GM21825 (cell line): ENCODE results near the gene PAQR5.

Source experiments
- ATAC-seq: cut with Tn5 transposase; IDR thresholded peaks from one replicate; pipeline ENCODE4 v1.9.1; 2021; ENCODE audit warnings: mild to moderate bottlenecking, moderate library complexity; ENCODE audit not compliant: unreplicated experiment

The PAQR5 gene

DNA sequence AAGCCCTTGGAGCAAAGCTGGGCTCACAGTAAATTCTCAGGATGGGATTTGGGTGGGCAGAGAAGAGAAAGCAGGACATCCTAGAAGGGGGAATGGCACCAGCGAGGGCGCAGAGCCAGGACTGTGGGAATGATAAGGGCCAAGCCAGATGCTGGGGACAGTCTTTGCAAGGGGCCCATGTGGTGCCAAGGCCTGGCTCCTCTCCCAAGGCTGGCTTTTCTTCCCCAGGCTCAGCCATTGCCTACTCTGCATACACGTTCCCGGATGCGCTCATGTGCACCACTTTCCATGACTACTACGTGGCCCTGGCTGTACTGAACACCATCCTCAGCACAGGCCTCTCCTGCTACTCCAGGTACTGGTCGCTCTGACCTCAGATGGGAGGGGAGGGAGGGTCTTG lies 90.7 kb downstream of the PAQR5 start:
- no peak for ATAC-seq

DNA sequence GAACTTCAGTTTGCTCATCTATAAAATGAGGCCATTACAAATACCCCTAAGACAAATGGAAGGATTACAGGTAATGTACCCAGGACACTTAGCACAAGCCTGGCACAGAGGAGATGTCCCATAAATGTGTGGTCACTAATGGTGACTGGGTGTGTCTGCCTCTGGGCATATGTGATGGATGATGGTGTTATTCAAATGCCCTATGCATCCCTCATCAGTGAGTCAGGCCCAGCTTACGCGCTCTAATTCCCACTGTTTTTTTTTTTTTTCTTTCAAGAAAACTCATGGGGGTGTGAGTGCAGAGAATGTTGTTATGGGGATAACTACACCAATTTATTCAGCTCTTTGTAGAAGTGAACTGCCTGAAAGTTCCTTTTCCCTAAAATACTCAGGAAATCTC lies 91.9 kb downstream of the PAQR5 start:
- ATAC-seq, result no peak

DNA sequence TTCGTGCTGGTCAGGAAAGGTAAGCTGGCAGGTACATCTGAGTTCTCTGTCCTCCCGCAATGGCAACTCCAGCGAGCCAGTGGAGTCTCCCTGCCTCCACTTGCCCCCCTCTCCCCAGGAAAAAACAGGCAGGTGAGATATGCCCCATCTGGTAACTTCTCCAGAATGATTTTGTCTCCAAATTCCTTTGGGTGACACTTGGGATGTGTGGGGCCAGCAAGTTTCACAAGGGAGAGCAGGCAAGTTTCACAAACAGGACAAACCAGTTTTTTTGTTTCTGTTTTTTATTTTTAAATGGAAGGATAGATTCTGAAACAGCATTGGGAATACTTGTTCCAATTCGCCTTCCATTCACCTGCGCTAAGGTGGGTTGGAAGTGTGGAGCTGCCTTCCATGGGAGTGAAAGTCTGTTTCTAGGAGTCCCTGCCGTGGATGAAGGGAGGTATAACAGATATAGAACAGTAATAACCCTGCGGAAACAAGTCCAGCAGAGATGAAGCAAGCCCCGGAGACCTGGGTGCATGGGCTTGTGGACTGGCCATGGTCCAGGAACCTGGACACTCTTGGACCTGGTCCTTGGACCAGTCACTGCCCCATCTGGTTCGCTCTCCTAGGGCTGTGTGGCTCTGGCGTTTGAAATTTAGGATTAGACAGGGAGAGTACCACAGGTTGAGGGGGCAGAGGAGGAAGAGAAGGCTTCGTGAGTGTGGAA lies 92.5 kb downstream of the PAQR5 start:
- no peak for ATAC-seq

DNA sequence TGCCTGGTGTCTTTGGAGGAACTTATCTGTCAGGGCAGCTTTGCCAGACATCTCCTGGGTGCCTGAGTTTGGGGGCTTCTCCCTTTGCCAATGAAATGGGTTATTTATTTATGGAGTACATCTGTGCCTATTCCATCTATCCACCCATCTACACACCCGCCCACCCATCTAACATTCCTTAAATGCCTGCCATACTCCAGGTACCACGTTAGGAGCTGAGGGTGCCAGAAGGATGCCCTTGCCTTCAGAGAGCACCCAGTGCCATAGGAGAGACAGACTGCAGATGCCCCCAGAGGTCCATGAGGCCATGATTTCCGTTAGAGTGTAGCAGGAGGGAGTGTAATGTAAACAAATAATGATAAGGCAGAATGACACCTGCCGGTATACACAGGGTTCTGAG lies 93.6 kb downstream of the PAQR5 start:
- ATAC-seq, result no peak

DNA sequence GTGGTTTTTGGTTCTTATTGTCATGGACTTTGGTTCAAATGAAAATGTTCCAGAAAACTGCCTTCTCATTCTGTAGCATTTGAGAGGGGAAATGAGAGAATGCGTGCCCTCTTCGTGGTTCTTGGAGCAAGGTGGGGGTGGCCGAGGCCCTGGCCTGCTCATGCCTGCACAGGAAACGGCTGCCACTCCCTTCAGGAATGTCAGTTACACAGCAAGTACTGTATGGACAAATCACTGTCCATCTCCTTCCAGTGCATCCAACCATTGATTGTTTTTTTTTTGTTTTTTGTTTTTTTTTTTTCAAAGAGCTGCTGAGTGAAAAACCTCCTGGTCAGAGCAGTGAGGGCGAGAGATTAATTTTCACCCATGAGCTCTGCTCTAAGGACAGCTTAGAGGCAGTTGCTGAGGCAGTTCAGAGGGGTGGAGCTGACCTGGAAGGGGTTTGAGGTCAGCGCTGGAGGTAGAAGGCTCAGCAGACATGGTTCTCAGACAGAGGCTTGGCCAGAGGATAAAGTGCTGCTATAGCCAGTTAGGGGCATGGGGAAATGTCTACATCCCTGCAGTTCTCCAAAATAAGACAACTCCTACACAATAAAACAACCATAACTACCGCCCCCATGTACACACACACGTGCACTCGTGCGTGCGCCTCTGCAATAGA lies 95.2 kb downstream of the PAQR5 start:
- no peak for ATAC-seq

DNA sequence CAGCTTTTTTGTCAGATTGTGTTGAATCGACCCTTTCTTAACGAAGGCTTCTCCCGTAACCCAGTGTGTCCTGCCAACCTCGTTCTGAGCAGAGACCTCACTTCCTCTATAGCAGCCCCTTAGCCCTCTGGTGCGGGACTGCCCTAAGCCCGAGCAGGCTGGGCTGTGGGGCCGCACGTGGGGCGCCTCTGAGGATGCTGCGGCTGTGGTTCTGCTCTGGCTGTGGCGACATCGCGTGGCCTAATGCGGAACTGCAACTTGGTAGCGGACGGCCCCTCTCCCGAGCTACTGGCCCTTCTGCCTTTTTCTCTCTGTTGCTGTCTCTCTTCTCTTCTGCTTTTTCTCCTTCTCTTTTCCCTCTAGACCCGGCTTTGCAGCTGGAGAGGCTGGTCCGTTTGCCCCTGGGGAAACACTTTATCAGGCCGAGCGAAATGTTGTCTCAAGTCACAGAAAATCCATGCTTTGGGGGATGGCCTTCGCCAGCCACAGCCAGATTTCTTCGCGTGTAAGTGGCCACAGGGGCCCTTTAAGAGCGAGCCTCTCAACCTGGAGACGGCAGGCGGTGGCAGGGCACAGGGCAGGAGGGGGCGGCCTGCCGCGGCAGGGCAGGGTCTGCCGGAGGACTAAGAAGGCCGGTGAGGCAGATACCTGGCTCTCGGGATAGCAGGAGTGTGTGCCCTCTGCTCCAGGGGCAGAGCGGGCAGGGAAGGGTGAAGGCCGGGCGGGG lies 96.0 kb downstream of the PAQR5 start:
- ATAC-seq, result peak; percentile 61

DNA sequence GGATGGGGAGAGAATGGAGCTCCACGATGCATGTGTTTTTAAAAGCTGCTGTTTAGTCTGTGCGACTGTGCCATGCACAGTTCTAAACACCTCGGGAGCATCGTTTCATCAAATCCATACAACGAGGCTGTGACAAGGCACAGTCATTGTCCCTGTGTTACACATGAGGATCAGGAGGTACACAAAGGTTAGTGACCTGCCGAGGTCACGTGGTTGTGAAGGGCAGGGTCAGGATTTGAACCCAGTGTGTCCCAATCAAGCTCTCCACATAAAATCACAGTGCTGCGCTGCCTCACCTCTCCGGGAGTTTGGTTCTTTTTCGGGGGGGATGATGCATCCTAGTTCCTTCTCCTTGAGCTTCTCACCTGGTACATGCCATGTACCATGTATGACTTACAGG lies 96.7 kb downstream of the PAQR5 start:
- no peak for ATAC-seq

DNA sequence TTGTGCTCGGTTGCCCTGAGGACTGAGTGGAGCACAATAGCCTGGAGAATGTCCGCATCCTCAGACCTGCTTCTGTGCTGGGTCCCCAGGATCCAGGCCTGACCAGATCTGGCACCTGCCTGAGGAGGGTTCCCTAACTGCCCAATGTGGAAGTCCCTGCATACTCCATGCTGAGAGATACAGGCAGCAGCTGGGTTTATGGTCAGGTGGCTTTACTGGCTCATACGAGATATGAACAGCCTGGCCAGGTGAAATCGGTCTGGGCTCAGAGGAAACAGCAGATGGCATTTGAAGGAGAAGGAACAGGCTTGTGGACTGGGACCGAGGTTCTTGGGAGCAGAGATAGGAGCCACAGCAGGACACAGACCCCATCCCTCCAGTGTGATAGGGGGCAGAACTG lies 97.3 kb downstream of the PAQR5 start:
- no peak for ATAC-seq

DNA sequence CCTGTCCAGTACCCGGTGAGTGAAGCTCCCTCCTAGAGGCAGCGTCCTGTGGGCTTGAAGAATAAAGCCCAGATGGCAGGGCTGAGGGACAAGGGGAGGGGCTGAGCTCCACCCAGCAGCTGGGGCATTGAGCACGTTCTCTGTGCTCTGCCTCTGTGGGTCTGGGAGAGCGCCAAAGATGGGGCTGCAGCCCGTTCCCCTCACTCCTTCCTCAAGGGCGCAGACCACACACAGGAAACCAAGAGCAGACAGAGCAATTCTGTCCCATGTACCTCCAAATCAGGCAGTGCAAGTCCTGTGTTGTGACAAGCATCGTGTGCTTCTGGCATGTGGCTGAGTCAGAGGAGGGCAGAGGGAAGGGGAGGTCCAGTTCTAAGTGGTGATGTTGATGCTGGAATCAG lies 99.8 kb downstream of the PAQR5 start:
- no peak for ATAC-seq

DNA sequence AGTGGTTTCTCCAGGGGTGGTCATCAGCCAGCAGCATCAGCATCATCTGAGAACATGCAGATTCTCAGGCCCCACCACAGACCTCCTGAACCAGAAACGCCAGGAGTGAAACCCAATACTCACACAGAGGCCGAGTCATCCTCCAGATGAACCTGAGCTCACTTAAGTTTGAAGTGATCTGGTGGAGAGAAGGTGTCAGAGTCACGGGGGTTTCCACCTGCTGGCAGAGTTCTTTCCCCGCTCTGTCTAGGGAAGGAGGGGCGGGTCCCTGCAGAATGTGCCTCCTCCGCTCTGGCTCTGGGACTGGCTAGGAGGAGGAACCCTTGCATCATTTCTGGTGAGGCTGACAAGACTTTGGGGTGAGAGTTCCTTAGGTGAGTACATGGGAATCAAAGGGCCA lies 102.1 kb downstream of the PAQR5 start:
- no peak for ATAC-seq

DNA sequence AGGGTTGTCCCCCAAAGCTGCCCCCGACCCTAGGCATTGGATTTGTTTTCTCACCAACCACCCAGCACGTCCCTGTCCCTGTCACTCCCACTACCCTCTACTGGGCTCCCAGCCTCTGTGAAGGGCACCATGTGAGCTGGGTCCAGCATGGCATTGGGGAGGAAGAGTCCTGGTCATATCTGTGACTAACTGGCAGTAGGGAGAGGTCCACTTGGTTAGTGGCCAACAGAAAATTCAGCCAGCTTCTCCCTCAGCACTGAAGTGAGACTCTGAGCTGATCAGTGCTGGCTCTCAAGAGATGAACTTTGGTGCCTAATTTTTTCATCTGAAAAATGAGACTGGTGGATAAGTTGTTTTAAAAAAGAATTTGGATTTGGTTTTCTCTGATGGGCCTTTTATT lies 104.1 kb downstream of the PAQR5 start:
- no peak for ATAC-seq

DNA sequence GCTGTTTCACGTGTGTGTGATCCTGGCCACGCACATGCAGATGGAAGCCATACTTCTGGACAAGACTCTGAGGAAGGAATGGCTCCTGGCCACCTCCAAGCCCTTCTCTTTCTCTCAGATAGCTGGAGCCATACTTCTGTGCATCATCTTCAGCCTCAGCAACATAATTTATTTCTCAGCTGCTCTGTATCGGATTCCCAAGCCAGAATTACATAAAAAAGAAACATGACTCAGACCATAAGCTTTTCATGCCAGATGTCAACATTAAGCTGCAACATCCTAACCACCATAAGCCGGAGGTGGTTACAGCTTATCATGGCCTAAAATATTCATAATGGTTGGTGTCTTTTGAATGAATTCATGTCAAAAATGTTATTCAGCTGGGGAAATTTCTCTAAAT lies 104.9 kb downstream of the PAQR5 start:
- ATAC-seq, result no peak

DNA sequence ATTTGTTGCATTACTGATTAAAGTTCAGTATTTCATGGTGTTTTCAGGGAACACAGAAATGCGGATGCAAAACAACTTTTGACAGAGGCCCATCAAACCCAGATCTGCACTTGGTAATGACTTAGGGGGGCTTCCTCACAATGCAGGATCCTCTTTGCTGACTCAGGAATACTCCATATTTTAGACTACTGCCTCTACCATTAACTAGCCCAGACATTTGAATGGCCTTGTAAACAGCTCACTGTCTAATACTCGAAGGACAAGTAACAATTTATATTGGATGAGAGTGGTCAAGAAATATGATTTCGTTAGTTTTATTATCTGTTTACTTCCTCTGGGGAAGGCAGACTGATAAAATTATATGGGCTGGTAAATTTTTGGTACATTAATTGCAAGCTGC lies 106.4 kb downstream of the PAQR5 start:
- no peak for ATAC-seq

DNA sequence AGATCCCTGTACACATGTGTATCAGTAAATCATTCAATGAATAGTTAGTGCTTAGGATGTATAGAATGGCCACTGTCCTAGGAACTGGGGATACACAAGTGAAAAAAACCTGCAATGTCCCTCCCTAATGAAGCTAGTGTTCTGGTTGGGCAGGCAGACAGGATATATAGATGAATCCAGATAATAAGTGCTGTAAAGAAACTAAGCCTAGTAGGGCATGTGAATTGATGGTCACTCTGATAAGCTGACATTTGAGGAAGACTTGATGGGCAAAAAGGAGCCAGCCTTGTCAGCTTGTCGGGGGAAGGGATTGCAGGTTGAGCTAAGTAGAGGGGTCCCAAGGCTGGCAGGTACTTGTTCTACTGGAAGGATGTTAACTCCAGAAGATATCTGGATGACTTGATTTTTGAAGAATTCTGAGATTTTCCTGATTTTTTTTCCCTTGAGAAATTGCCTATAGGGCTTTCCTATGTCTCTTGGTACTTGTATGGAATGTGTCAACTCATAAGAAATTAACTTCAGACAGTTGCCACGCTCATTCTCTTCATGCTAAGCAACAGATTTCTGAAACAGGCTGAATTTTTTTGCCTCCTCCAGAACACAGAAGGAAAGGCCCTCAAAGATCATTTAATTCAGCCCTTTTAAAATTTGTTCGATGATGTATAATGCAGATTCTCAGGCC lies 109.1 kb downstream of the PAQR5 start:
- ATAC-seq, result no peak

DNA sequence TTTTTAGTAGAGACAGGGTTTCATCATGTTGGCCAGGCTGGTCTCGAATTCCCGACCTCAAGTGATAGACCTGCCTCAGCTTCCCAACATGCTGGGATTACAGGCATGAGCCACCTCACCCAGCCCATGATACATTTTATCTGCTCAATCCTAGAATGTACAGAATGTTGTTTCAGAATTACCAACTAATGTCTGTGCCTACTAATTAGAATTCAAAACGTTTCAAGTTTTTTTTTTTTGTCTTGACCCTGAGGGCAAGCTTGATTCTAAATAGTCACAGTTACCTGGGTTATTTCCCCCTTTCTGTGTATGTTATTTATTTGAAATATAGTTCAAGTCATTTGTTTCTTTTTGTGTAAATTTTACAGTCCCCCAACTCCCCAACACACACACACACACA lies 110.1 kb downstream of the PAQR5 start:
- no peak for ATAC-seq

DNA sequence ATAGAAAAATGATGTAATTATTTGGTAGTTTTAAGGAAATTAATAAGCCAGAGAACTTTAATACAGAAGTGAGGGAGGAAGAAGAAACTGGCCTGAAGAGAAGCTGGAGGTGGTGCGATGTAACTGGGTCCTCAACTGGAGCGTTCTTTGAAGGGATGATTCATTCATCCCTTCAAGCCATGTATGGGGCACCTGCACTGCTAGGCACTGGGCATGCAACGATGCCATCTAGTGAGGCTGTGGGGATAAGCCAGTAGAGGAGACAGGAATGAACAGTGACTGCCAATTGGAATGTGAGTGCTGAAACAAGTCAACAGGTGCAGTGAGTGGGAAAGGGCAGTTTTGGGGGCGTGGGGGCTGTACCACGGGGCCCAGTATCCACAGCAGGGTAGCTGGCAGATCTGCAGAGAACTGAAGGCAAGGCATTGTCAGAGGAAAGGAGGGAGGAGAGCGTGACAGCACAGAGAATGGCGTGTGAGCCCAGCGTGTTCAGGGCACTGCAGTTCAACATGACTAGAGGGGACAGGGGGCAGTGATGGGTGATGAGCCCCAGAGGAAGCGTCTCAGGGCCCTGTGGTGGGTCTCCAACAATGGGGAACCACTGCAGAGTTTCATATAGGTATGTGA lies 111.6 kb downstream of the PAQR5 start:
- no peak for ATAC-seq

DNA sequence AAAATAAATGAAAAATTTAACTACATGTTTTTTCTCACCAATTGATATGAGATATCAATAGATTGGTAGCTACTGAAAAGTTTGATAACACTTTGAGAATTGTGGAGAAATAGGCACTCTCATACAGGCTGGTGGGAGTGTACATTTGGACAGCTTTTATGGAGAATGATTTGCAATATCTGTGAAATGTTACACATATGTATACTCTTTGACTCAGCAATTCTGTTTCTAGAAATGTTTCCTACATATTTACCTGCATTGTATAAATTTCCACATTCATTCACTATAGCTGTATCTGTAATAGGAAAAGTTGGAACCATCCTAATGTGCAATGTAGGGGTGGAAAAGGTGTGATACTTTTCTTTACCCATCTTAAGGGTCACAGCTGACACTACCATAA lies 113.6 kb downstream of the PAQR5 start:
- ATAC-seq, result no peak

DNA sequence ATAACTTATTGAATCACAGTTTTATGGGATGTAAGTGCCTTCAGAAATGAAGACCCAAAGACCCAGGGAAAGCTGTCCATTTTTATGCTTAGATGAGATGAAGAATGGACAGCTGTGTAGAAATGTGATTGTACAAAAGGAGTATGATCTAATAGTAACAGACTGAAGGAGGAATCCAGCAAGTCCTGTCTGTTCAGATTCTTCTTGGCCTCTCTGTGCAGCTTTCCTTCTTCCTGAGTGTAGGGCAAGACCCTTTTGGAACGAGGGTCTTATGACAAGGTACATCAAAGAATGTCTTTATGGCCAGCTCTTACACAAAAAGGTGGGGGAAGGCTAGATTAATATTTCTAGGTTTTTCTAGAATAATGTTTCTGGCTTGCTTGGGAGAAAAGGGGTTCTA lies 114.0 kb downstream of the PAQR5 start:
- ATAC-seq, result no peak

DNA sequence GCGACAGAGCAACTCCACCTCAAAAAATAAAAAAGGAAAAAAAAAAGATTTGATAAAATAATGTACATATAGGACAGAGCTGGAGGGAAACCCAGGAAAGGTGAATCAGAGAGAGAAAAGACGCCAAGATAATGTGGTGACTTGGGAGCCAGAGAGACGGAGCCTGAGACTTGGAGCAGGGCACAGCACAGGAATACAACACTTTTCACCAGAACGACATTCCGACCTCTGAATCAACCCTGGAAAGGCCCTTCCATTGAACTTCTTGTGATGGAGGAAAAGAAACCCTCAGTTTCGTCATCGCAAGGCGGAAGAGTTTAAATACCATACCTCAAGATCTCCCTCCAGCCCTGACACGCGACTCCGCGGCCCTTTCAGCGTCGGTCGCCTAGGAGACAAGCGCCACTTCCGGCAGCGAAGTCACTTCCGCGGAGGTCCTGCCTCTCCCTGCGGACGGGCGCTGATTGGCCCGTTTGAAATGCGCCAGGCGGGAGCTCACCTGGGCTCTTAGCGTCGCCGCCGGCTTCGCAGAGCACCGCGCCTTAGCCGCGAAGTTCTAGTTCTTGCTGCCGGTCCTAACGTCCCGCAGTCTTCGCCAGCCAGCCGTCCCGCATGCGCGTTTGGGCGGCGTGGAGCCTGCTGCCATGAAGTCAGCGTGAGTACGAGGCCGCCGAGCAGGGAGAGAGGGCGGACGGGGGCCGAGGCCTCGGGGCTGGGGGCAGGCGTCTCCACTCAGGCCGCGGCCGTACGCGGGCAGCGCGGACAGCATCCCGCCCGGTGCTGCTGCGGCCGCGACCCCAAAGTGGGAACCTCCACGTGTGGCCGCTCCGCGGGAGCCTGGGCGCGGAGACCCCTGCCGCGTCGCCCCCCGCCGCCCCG lies 115.3 kb downstream of the PAQR5 start, which contains the start of gene KIF23:
Gene KIF23, plus strand, starts transcription at position 528 of the 879 bp plus-strand sequence. Its CDS starts 117 bp downstream, at position 645.
- peak; percentile 86 for ATAC-seq

DNA sequence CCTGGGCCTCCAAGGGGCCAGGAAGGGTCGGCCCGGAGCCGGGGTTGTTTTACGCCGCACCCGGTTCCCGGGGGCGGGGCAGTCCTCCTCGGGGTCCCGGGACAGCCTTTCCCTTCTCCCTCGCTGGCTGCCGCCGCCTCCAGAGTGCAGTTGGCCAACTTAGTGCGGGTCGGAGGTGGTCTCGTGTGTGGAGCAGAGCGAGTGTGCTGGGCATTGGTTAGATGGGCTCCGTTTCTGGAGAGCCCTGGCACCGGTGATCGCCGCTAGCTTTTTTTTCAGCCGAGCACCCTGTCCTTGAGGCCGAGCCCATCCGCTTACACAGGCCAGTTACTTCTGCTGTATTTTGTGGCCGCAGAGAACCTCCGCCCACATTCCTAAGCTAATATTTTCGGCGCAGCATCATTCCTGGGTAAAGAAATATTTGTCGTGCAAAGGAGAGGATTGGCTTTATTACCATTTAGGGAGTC lies 116.0 kb downstream of the PAQR5 start:
- peak; percentile 28 for ATAC-seq
